ENCODE data around the gene DNAH14.
"Not testable (repeated sequence)": the region's sequence is repeated elsewhere in the genome, so short reads cannot be mapped to it uniquely, and the experiment has no call there.

Gene DNAH14

DNA sequence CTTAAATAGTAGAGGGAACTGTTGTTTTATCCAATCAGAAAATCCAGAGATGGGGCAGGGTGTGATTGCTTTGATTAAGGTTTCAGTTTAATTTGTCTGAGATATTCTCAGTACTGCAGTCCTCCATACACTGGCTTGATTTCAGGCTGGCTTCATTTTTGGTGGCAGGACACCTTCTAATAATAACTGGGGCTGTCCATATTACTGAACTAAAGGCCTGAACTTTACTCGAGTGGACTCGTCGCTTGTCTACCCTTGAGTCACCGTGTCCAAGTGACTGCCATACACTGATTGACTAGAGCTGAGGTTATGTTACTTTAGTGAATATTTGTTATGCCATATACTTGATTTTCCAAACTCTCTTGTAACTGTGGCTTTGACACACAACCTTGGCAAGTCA is 228.8 kb downstream of the DNAH14 start:
- H3K4me3 ChIP-seq (ENCODE audit: control insufficient read depth in 1 of 7, extremely low read depth in 1 of 7, insufficient read depth in 4 of 7, low read depth in 2 of 7, low read length in 6 of 7), result no peak overlapping the region
- no peak overlapping the region for H3K27ac ChIP-seq (ENCODE audit: insufficient read depth in 1 of 2, low read depth in 1 of 2, low read length in 2 of 2, poor library complexity in 1 of 2, severe bottlenecking in 2 of 2)
- no peaks in the 10 kb centered on the region for H3K36me3 ChIP-seq (ENCODE audit: control insufficient read depth in 4 of 4, insufficient read depth in 4 of 4, low read length in 3 of 4)
- WGBS (ENCODE audit: insufficient coverage), result 100% methylated on average over 2 of the region's 4 CpGs
- no peak for DNase-seq
- no peaks in the 10 kb centered on the region for H3K9me3 ChIP-seq (ENCODE audit: control extremely low read depth in 1 of 5, control insufficient read depth in 4 of 5, insufficient read depth in 2 of 5, low read depth in 1 of 5, low read length in 4 of 5)
- peaks cover 0 to 9% (median 7%) of the 10 kb centered on the region in 4 experiments for H3K4me1 ChIP-seq (ENCODE audit: control extremely low read depth in 1 of 4, control insufficient read depth in 4 of 4, insufficient read depth in 4 of 4, low read length in 3 of 4)
- POLR2A ChIA-PET, result no interaction called here
- H3K27me3 ChIP-seq (replicated peaks in 2 of 5; ENCODE audit: control insufficient read depth in 4 of 5, insufficient read depth in 5 of 5, low read length in 4 of 5), result no peaks in the 10 kb centered on the region
- CTCF ChIA-PET, result interaction anchor here (1.0 kb wide), 1 partner anchor 644 kb away, joined by 3 read pairs; no protein-coding TSS in a partner anchor

DNA sequence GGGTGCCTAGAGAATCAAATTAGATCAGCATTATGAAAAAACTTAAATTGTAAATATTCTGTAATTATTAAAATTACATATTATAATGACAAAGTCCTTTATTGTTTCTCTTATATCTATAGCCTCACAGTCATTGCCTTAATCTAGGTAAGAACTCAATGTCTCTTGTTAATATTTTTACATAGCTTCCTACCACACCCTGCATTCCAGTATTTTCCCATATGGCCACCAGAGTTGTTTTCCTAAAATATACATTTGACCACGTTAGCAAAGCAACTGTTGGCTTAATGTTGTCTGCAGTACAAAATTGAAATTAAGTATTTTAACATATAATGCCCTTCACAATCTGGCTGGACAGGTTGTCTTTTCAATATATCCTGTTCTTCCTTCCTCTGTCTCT is 230.3 kb downstream of the DNAH14 start:
- Histone ChIP-seq H3K27me3 (replicated peaks in 2 of 5; ENCODE audit: control insufficient read depth in 4 of 5, insufficient read depth in 5 of 5, low read length in 4 of 5) (no peaks in the 10 kb centered on the region), H3K4me1 (ENCODE audit: control extremely low read depth in 1 of 4, control insufficient read depth in 4 of 4, insufficient read depth in 4 of 4, low read length in 3 of 4) (peaks cover 0 to 9% (median 7%) of the 10 kb centered on the region in 4 experiments), H3K4me3 (ENCODE audit: control insufficient read depth in 1 of 7, extremely low read depth in 1 of 7, insufficient read depth in 4 of 7, low read depth in 2 of 7, low read length in 6 of 7) (no peak overlapping the region), H3K27ac (ENCODE audit: insufficient read depth in 1 of 2, low read depth in 1 of 2, low read length in 2 of 2, poor library complexity in 1 of 2, severe bottlenecking in 2 of 2) (no peak overlapping the region), H3K9me3 (ENCODE audit: control extremely low read depth in 1 of 5, control insufficient read depth in 4 of 5, insufficient read depth in 2 of 5, low read depth in 1 of 5, low read length in 4 of 5) (no peaks in the 10 kb centered on the region), H3K36me3 (ENCODE audit: control insufficient read depth in 4 of 4, insufficient read depth in 4 of 4, low read length in 3 of 4) (no peaks in the 10 kb centered on the region)
- WGBS (ENCODE audit: insufficient coverage), result no CpG with 5 or more reads among the region's 1 CpG
- ChIA-PET POLR2A (no interaction called here), CTCF (no interaction called here)
- no peak for DNase-seq

DNA sequence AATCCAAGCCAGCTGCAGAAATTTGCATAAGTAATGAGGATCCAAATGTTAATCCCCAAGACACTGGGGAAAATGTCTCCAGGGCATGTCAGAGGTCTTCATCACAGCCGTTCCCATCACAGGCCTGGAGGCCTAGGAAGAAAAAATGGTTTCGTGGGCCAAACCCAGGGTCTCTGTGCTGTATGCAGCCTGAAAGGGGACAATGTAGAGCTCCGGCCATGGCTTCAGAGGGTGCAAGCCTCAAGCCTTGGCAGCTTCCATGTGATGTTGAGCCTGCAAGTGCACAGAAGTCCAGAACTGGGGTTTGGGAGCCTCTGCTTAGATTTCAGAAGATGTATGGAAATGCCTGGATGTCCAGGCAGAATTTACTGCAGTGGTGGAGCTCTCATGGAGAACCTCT is 247.9 kb downstream of the DNAH14 start:
- POLR2A ChIA-PET; H3K27me3 ChIP-seq (replicated peaks in 2 of 5; ENCODE audit: control insufficient read depth in 4 of 5, insufficient read depth in 5 of 5, low read length in 4 of 5); H3K36me3 ChIP-seq (ENCODE audit: control insufficient read depth in 4 of 4, insufficient read depth in 4 of 4, low read length in 3 of 4); H3K27ac ChIP-seq (ENCODE audit: insufficient read depth in 1 of 2, low read depth in 1 of 2, low read length in 2 of 2, poor library complexity in 1 of 2, severe bottlenecking in 2 of 2); H3K4me1 ChIP-seq (ENCODE audit: control extremely low read depth in 1 of 4, control insufficient read depth in 4 of 4, insufficient read depth in 4 of 4, low read length in 3 of 4); DNase-seq; CTCF ChIA-PET; H3K4me3 ChIP-seq (ENCODE audit: control insufficient read depth in 1 of 7, extremely low read depth in 1 of 7, insufficient read depth in 4 of 7, low read depth in 2 of 7, low read length in 6 of 7): not testable (repeated sequence)
- 93% methylated on average over 3 of the region's 3 CpGs for WGBS (ENCODE audit: insufficient coverage)
- H3K9me3 ChIP-seq (ENCODE audit: control extremely low read depth in 1 of 5, control insufficient read depth in 4 of 5, insufficient read depth in 2 of 5, low read depth in 1 of 5, low read length in 4 of 5), result peaks cover 6 to 41% (median 19%) of the 10 kb centered on the region in 5 experiments

DNA sequence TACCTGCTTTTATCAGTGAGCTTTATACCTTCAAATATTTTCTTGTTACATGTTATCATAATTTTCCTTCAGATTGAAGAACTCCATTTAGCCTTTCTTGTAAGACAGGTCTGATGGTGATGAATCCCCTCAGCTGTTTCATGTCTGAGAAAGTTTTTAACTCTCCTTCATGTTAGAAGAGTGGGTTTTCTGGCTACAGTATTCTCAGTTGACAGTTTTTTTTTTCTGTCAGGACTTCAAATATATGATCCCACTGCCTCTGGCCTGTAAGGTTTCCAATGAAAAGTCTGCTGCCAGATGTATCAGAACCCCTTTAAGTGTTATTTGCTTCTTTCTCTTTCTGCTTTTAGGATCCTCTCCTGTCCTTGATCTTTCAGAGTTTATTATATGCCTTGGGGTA is 250.2 kb downstream of the DNAH14 start:
- no peaks in the 10 kb centered on the region for H3K27me3 ChIP-seq (replicated peaks in 2 of 5; ENCODE audit: control insufficient read depth in 4 of 5, insufficient read depth in 5 of 5, low read length in 4 of 5)
- no peak overlapping the region for H3K27ac ChIP-seq (ENCODE audit: insufficient read depth in 1 of 2, low read depth in 1 of 2, low read length in 2 of 2, poor library complexity in 1 of 2, severe bottlenecking in 2 of 2)
- POLR2A ChIA-PET, result no interaction called here
- peaks cover 6 to 46% (median 19%) of the 10 kb centered on the region in 5 experiments for H3K9me3 ChIP-seq (ENCODE audit: control extremely low read depth in 1 of 5, control insufficient read depth in 4 of 5, insufficient read depth in 2 of 5, low read depth in 1 of 5, low read length in 4 of 5)
- H3K4me3 ChIP-seq (ENCODE audit: control insufficient read depth in 1 of 7, extremely low read depth in 1 of 7, insufficient read depth in 4 of 7, low read depth in 2 of 7, low read length in 6 of 7), result no peak overlapping the region
- H3K4me1 ChIP-seq (ENCODE audit: control extremely low read depth in 1 of 4, control insufficient read depth in 4 of 4, insufficient read depth in 4 of 4, low read length in 3 of 4), result no peaks in the 10 kb centered on the region
- H3K36me3 ChIP-seq (ENCODE audit: control insufficient read depth in 4 of 4, insufficient read depth in 4 of 4, low read length in 3 of 4), result no peaks in the 10 kb centered on the region
- CTCF ChIA-PET, result no interaction called here
- peak in 2 of 3 donors; percentile 2 to 10 for DNase-seq

- 100% methylated on average over 1 of the region's 1 CpG for WGBS (ENCODE audit: insufficient coverage)
- CTCF ChIA-PET, result no interaction called here
- H3K9me3 ChIP-seq (ENCODE audit: control extremely low read depth in 1 of 5, control insufficient read depth in 4 of 5, insufficient read depth in 2 of 5, low read depth in 1 of 5, low read length in 4 of 5), result peaks cover 6 to 32% (median 11%) of the 10 kb centered on the region in 5 experiments
Observed at GRCh38 chr1:225182716-225183115, 253.2 kb downstream of the DNAH14 start.

GRCh38 chr1:225191199-225191753 is 261.8 kb downstream of the DNAH14 start:
- Histone ChIP-seq H3K27ac (ENCODE audit: insufficient read depth in 1 of 2, low read depth in 1 of 2, low read length in 2 of 2, poor library complexity in 1 of 2, severe bottlenecking in 2 of 2) (no peak overlapping the region), H3K4me1 (ENCODE audit: control extremely low read depth in 1 of 4, control insufficient read depth in 4 of 4, insufficient read depth in 4 of 4, low read length in 3 of 4) (no peaks in the 10 kb centered on the region), H3K27me3 (replicated peaks in 2 of 5; ENCODE audit: control insufficient read depth in 4 of 5, insufficient read depth in 5 of 5, low read length in 4 of 5) (no peaks in the 10 kb centered on the region), H3K9me3 (ENCODE audit: control extremely low read depth in 1 of 5, control insufficient read depth in 4 of 5, insufficient read depth in 2 of 5, low read depth in 1 of 5, low read length in 4 of 5) (peaks cover 2 to 45% (median 12%) of the 10 kb centered on the region in 5 experiments), H3K36me3 (ENCODE audit: control insufficient read depth in 4 of 4, insufficient read depth in 4 of 4, low read length in 3 of 4) (no peaks in the 10 kb centered on the region), H3K4me3 (ENCODE audit: control insufficient read depth in 1 of 7, extremely low read depth in 1 of 7, insufficient read depth in 4 of 7, low read depth in 2 of 7, low read length in 6 of 7) (peak overlapping the region in 1 of 7 experiments; percentile 8)
- ChIA-PET CTCF (no interaction called here), POLR2A (no interaction called here)
- DNase-seq, result peak in 2 of 3 donors; percentile 7 to 15

More at GRCh38 chr1:225182716-225183115, 253.2 kb downstream of the DNAH14 start:
- H3K4me3 ChIP-seq (ENCODE audit: control insufficient read depth in 1 of 7, extremely low read depth in 1 of 7, insufficient read depth in 4 of 7, low read depth in 2 of 7, low read length in 6 of 7), result no peak overlapping the region
- no peaks in the 10 kb centered on the region for H3K4me1 ChIP-seq (ENCODE audit: control extremely low read depth in 1 of 4, control insufficient read depth in 4 of 4, insufficient read depth in 4 of 4, low read length in 3 of 4)
- no peak for DNase-seq
- no peaks in the 10 kb centered on the region for H3K36me3 ChIP-seq (ENCODE audit: control insufficient read depth in 4 of 4, insufficient read depth in 4 of 4, low read length in 3 of 4)
- no peaks in the 10 kb centered on the region for H3K27me3 ChIP-seq (replicated peaks in 2 of 5; ENCODE audit: control insufficient read depth in 4 of 5, insufficient read depth in 5 of 5, low read length in 4 of 5)
- POLR2A ChIA-PET, result no interaction called here
- no peak overlapping the region for H3K27ac ChIP-seq (ENCODE audit: insufficient read depth in 1 of 2, low read depth in 1 of 2, low read length in 2 of 2, poor library complexity in 1 of 2, severe bottlenecking in 2 of 2)

DNA sequence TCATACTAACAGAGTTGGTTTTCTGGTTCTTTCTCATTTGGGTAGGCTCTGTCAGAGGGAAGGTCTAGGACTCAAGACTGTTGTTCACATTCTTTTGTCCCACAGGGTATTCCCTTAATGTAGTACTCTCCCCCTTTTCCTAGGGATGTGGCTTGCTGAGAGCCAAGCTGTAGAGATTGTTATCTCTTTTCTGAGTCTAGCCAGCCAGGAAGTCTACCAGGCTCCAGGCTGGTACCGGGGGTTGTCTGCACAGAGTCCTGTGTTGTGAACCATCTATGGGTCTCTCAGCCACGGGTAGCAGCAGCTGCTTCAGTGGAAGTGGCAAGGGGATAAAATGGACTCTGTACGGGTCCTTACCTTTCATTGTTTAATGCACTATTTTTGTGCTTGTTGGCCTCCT is 272.0 kb downstream of the DNAH14 start:
- H3K4me1 ChIP-seq (ENCODE audit: control extremely low read depth in 1 of 4, control insufficient read depth in 4 of 4, insufficient read depth in 4 of 4, low read length in 3 of 4), result no peaks in the 10 kb centered on the region
- no peak overlapping the region for H3K4me3 ChIP-seq (ENCODE audit: control insufficient read depth in 1 of 7, extremely low read depth in 1 of 7, insufficient read depth in 4 of 7, low read depth in 2 of 7, low read length in 6 of 7)
- ChIA-PET POLR2A (no interaction called here), CTCF (no interaction called here)
- 100% methylated on average over 1 of the region's 3 CpGs for WGBS (ENCODE audit: insufficient coverage)
- DNase-seq, result no peak
- H3K27ac ChIP-seq (ENCODE audit: insufficient read depth in 1 of 2, low read depth in 1 of 2, low read length in 2 of 2, poor library complexity in 1 of 2, severe bottlenecking in 2 of 2), result no peak overlapping the region
- peaks cover 0 to 2% (median 0%) of the 10 kb centered on the region in 4 experiments for H3K36me3 ChIP-seq (ENCODE audit: control insufficient read depth in 4 of 4, insufficient read depth in 4 of 4, low read length in 3 of 4)
- H3K27me3 ChIP-seq (replicated peaks in 2 of 5; ENCODE audit: control insufficient read depth in 4 of 5, insufficient read depth in 5 of 5, low read length in 4 of 5), result no peaks in the 10 kb centered on the region
- H3K9me3 ChIP-seq (ENCODE audit: control extremely low read depth in 1 of 5, control insufficient read depth in 4 of 5, insufficient read depth in 2 of 5, low read depth in 1 of 5, low read length in 4 of 5), result peaks cover 0 to 14% (median 0%) of the 10 kb centered on the region in 5 experiments

Data from common myeloid progenitor, CD34-positive (primary cell).